ENCODE results near the gene KPNA5.

GRCh38 chr6:116631379-116631990 is 49.5 kb upstream of the KPNA5 start:
- TF ChIP-seq CTCF (IDR thresholded peaks at IDR 0.05; ENCODE audit: low read depth, low read length) (no peak), POLR2A (IDR thresholded peaks at IDR 0.05; ENCODE audit: extremely low read depth, insufficient read length) (no peak)

Measured in NB4 (cell line).